Neural crest cell (in vitro differentiated cells): ENCODE data around the gene KRTAP5-3. TPM values are rescaled to one million over a fixed set of nuclear protein-coding genes. Genes with fewer than 3 reads are reported as not detected.

ENCODE experiments used
- DNase-seq: peaks from one replicate; pipeline ENCODE4 v3.0.0; 2021; ENCODE audit warnings: low read depth, mixed read lengths, low spot score
- H3K27ac Mint-ChIP-seq: one replicate; pipeline ENCODE4 v1.8.0; 2021; ENCODE audit warnings: mild to moderate bottlenecking, mixed read lengths; ENCODE audit not compliant: unreplicated experiment
- H3K27me3 Mint-ChIP-seq: 2 replicates; pipeline ENCODE4 v1.8.0; 2021; ENCODE audit warnings: low read depth, mild to moderate bottlenecking, mixed read lengths
- H3K36me3 Mint-ChIP-seq: 2 replicates; pipeline ENCODE4 v1.8.0; 2021; ENCODE audit warnings: low read depth, mild to moderate bottlenecking, mixed read lengths
- H3K4me1 Mint-ChIP-seq: 2 replicates; pipeline ENCODE4 v1.8.0; 2021; ENCODE audit warnings: mixed read lengths
- H3K4me3 Mint-ChIP-seq: one replicate; pipeline ENCODE4 v1.8.0; 2021; ENCODE audit warnings: mild to moderate bottlenecking, mixed read lengths
- H3K9me3 Mint-ChIP-seq: 2 replicates; pipeline ENCODE4 v1.8.0; 2021; ENCODE audit warnings: mixed read lengths
- total RNA-seq: library from RNA; stranded (reverse); gene quantifications from 2 replicates; pipeline ENCODE4 v1.2.1, GENCODE V29; 2021
- TF ChIP-seq, protein P1 (sequence below): fragments of 200-600 bp; sonication (generic); conservative IDR thresholded peaks from 2 replicates; pipeline ENCODE4 v1.5.0; 2021; ENCODE audit warnings: antibody characterized with exemption, mild to moderate bottlenecking

The KRTAP5-3 gene
- total RNA-seq, 1 donor from 2014 or later: not detected

DNA sequence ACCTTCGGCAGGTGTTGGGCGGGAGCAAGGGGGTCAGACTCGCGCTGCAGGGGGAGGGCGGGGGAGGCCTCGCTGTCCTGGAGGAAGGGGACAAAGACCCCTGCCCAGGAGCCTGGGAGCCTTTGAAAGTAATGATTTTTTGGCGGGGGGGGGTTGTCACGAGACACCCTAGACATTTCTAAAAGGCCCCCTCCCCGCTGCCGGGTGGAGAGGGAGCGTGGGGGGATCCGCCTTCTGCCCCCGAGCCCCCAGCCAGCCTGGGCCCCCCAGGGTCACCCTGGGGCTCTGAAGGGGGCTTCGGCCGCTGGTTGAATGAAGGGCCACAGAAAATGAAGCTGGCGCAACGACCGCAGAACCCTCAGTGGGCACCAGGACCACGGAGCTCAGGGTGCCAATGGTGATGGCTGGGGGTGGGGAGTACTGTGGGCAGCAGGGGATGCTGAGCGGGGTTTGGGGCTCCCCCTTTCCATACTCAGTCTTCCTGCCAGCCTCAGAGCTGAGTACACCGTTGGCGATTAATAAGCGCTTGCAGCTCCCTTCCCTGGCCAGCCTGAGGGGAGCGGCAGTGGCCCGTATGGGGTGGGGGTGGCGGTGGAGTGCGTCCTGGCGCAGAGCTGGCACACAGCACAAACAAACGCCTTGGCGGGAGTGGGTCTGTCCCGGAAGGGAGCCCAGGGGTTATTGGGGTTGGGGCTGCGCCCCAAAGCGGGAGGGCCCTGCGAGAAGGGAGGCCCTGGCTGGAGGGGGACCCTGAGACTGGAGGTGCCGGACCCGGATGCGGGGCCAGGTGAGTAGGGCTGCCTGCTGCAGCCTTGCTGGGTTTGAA is 35.0 kb downstream of the KRTAP5-3 start:
- Mint-ChIP-seq H3K36me3 (no peaks in the 10 kb centered on the region), H3K27ac (no peak overlapping the region), H3K27me3 (peaks cover 58% of the 10 kb centered on the region), H3K4me3 (peak overlapping the region; percentile 79), H3K4me1 (no peaks in the 10 kb centered on the region), H3K9me3 (peaks cover 3% of the 10 kb centered on the region)
- no peak for DNase-seq
- TF ChIP-seq, protein P1, sequence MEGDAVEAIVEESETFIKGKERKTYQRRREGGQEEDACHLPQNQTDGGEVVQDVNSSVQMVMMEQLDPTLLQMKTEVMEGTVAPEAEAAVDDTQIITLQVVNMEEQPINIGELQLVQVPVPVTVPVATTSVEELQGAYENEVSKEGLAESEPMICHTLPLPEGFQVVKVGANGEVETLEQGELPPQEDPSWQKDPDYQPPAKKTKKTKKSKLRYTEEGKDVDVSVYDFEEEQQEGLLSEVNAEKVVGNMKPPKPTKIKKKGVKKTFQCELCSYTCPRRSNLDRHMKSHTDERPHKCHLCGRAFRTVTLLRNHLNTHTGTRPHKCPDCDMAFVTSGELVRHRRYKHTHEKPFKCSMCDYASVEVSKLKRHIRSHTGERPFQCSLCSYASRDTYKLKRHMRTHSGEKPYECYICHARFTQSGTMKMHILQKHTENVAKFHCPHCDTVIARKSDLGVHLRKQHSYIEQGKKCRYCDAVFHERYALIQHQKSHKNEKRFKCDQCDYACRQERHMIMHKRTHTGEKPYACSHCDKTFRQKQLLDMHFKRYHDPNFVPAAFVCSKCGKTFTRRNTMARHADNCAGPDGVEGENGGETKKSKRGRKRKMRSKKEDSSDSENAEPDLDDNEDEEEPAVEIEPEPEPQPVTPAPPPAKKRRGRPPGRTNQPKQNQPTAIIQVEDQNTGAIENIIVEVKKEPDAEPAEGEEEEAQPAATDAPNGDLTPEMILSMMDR: no peak

DNA sequence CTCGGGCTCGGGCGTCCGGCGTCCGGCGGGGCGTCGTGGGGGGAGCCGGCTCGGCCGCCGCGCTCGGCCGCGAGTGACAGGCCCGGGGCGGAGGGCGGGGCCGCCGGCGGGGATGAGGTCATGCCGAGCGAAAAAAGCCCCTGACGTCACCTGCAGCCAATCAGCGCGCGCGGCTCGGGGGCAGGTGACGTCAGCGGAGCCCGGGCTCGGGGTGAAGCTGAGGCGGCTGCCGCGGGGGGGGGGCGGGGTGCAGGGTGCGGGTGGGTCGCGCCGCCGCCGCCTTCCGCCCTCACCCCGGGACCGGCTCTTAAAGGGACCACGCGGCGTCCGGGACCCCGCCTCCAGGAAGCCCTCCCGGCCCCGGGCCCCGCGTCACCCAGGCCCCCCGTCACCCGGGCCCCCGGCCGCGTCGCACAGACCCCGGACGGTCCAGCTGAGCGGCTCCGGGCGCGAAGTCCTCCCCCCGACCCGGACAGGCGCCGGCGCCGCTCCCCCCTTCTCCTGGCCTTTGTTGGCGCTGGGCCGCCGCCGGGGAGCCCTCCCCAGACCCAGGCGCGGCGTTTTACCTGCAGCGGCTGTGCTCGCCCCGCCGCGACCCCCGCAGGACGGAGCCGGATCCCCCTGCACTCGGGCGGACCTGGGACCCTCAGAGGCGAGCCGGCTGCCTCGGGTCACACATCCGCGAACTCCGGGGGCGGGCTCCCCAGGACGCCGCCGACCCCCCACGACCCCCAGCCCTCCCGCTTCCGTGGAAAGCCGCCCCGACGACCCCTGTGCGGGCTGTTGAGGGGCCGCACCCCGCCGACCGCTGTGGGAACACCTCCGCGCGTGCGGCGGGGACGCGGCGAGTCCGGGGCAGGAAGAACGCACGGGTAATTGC is 35.8 kb downstream of the KRTAP5-3 start, which contains the start of gene DUSP8:
DUSP8 (minus strand) TSS at position 75 of the 880 bp plus-strand sequence. CDS start 6,445 bp downstream, outside the sequence.
- Mint-ChIP-seq H3K4me1 (no peaks in the 10 kb centered on the region), H3K36me3 (no peaks in the 10 kb centered on the region), H3K4me3 (peak within 1 kb of the TSS; percentile 44), H3K9me3 (no peaks in the 10 kb centered on the region), H3K27me3 (peaks cover 55% of the 10 kb centered on the region), H3K27ac (no peak within 1 kb of the TSS)
- DNase-seq: peak; percentile 78
- TF ChIP-seq, protein P1: no peak

DNA sequence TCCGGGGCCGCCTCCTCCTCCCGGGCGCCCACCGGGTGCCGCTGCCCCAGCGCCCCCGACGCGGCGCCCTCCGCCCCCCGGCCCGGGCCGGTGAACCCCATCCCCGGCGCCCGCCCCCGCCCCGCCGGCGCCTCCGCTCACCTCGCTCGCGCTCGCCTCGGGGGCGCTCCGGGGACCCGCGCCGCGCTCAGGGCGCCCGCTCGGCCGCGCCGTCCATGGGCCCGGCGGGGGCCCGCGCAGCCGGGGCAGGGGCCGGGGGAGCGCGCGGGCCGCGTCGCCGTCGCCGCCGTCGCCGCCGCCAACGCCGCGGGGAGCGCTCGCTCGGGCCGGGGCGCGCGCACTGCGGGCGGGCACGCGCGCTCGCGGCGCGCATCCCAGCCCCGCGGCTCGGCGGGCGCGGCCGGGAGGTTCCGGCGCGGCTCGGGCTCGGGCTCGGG is 36.5 kb downstream of the KRTAP5-3 start:
- H3K27me3 Mint-ChIP-seq: peaks cover 55% of the 10 kb centered on the region

DNA sequence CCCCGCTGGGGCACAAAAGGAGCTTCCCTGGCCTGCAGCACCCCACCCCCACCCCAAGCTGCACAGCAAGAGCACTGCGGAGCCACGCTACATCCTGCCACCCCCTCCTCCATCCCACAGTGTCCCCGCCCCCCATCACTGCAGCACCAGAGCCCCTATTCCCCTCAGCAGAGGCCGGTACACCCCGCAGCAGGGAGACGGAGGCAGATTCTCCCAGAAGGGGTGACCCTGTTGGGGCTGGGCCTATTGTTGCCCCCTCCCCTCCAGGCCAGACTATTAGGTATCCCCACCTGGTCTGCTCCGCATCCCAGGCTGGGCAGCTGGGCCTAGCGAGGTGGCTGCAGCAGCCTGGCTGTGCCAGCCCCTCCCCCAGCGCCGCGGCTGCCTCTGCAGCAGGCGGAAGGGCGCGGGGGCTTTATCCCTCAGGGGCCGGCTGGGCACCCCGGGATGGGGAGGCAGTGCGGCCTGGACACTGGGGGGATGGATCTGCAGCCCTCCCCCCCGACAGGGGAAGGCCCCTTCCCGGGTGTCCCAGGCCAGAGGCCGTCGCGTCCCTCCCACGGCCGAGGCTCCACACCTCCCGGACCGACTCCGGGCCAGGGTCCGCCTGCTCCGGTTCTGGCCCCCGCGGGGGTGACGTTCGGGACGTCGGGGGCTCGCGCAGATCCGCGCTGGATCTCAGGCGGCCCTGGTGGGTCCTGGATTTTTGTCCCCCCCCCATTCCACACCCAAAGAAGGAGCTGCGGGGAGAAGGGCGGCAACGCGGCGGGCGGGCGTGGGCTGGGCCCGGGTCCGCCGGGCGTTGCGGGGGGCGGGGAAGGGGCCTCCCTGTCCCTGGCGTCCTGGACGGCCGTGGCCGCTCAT is 37.1 kb downstream of the KRTAP5-3 start:
- Mint-ChIP-seq H3K4me3 (peak overlapping the region; percentile 67), H3K27me3 (peaks cover 49% of the 10 kb centered on the region), H3K27ac (no peak overlapping the region), H3K9me3 (no peaks in the 10 kb centered on the region), H3K4me1 (no peaks in the 10 kb centered on the region), H3K36me3 (no peaks in the 10 kb centered on the region)
- DNase-seq: no peak
- TF ChIP-seq, protein P1: no peak

More for the DNA sequence above, 36.5 kb downstream of the KRTAP5-3 start:
- DNase-seq: no peak
- H3K4me3 Mint-ChIP-seq: no peak overlapping the region
- H3K4me1 Mint-ChIP-seq: no peaks in the 10 kb centered on the region
- no peak overlapping the region for H3K27ac Mint-ChIP-seq
- no peaks in the 10 kb centered on the region for H3K9me3 Mint-ChIP-seq
- TF ChIP-seq, protein P1: no peak
- H3K36me3 Mint-ChIP-seq: no peaks in the 10 kb centered on the region

DNA sequence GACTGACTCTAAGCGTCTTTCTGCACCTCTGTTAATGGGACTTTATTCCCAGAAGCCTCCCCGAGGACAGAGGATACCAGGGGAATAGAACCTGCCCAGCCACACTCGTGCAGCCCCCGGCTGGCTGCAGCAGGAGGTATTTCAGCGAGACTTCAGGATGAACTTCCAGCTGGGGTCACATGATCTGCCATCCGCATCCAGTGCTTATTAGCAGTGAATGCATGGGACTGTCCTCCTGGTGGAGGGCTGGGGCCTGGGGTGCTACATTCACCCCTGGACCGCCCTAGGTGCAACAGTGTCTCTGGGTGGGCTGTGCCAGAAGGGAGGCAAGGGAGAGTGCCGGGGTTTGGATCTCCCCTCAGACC is 37.8 kb downstream of the KRTAP5-3 start:
- Mint-ChIP-seq H3K27me3 (peaks cover 44% of the 10 kb centered on the region), H3K36me3 (no peaks in the 10 kb centered on the region), H3K4me1 (no peaks in the 10 kb centered on the region), H3K27ac (no peak overlapping the region), H3K9me3 (no peaks in the 10 kb centered on the region), H3K4me3 (peak overlapping the region; percentile 67)
- DNase-seq: no peak
- TF ChIP-seq, protein P1: no peak
